Endothelial cell of umbilical vein (primary cell): Measurements from ENCODE around the gene CYB5D1.

Experiments
- EZH2 ChIP-seq: IDR thresholded peaks from 2 replicates; pipeline ENCODE4 v1.6.1; 2012; ENCODE audit warnings: borderline replicate concordance, low read depth, mild to moderate bottlenecking, moderate library complexity, low read length, inconsistent platforms; ENCODE audit not compliant: severe bottlenecking
- FOS ChIP-seq: IDR thresholded peaks from 2 replicates; pipeline ENCODE4 v1.6.1; 2011; ENCODE audit warnings: mild to moderate bottlenecking, low read length, moderate library complexity, borderline replicate concordance; ENCODE audit not compliant: insufficient read depth
- JUN ChIP-seq: IDR thresholded peaks from 2 replicates; pipeline ENCODE4 v1.6.1; 2011; ENCODE audit warnings: borderline replicate concordance, low read depth; ENCODE audit not compliant: insufficient read length, insufficient read depth
- MYC ChIP-seq: IDR thresholded peaks from one replicate; pipeline ENCODE4 v1.6.1; 2011; ENCODE audit warnings: mild to moderate bottlenecking, low read depth, low read length
- POLR2A ChIP-seq: IDR thresholded peaks from 2 replicates; pipeline ENCODE4 v1.6.1; 2012; ENCODE audit warnings: low read depth, mild to moderate bottlenecking, control low read depth, low read length
- POLR2AphosphoS5 ChIP-seq: IDR thresholded peaks from 2 replicates; pipeline ENCODE4 v1.6.1; 2012; ENCODE audit warnings: low read depth, mild to moderate bottlenecking, control low read depth, low read length, moderate library complexity; ENCODE audit not compliant: insufficient read depth
- TF ChIP-seq, protein P1 (sequence below), 2 donors: IDR thresholded peaks; 1 replicate in 1 of 2; 2 replicates in 1 of 2; pipeline ENCODE4 v1.5.1; 2011; ENCODE audit warnings: low read length in 2 of 2, mild to moderate bottlenecking in 2 of 2, moderate library complexity in 2 of 2, control low read depth in 1 of 2, inconsistent platforms in 1 of 2, low read depth in 1 of 2; ENCODE audit not compliant: insufficient read depth in 1 of 2; ENCODE audit errors: extremely low read depth in 1 of 2
- TF ChIP-seq, protein P2 (sequence below): IDR thresholded peaks from 2 replicates; pipeline ENCODE4 v1.6.1; 2011; ENCODE audit not compliant: insufficient read depth, insufficient read length

DNA sequence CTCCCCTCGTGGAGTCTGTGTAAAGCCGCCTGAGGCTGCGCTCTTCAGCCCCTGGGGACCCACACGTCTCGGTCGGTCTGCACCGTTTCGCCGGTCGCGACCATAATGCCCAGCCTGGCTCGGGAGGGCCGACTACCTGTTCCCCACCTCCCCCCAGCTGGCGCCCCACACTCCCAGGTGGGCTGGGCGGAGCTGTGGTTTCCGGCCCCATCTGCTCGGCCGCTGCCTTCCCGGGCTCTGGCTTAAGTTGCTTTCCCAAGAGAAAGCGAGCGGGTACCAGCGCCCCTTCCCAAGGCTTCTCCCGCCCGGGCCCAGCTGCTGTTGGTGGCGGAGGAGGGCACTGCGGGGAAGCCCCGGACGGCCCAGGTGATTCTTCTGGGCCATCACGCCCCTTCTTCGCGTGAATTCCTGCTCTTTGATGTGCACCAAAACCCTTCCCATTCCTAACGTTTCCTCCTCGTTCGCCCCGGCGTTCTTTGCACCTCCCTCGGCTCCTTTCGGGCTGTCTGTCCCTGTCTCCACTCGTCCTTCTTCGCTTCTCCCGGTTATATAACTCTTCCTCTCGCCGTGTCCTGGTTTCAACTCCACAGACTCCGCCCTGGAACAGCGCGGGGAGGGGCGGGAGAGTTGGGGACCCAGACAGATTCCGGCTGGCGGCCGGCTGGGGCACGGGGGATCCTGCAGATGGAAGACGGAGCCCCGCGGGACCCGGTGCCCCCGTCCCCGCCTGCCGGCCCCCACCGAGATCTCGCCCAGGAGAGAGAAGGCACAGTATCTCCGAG is 21.8 kb upstream of the CYB5D1 start:
- TF ChIP-seq, protein P1, sequence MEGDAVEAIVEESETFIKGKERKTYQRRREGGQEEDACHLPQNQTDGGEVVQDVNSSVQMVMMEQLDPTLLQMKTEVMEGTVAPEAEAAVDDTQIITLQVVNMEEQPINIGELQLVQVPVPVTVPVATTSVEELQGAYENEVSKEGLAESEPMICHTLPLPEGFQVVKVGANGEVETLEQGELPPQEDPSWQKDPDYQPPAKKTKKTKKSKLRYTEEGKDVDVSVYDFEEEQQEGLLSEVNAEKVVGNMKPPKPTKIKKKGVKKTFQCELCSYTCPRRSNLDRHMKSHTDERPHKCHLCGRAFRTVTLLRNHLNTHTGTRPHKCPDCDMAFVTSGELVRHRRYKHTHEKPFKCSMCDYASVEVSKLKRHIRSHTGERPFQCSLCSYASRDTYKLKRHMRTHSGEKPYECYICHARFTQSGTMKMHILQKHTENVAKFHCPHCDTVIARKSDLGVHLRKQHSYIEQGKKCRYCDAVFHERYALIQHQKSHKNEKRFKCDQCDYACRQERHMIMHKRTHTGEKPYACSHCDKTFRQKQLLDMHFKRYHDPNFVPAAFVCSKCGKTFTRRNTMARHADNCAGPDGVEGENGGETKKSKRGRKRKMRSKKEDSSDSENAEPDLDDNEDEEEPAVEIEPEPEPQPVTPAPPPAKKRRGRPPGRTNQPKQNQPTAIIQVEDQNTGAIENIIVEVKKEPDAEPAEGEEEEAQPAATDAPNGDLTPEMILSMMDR (IDR thresholded peaks at IDR 0.05; ENCODE audit: extremely low read depth in 1 of 2, insufficient read depth in 1 of 2, low read depth in 1 of 2, low read length in 2 of 2) = no peak
- TF ChIP-seq EZH2 (no peak), POLR2A (peak; percentile 57), POLR2AphosphoS5 (peak; percentile 21), MYC (no peak), JUN (no peak), FOS (no peak)
- TF ChIP-seq, protein P2, sequence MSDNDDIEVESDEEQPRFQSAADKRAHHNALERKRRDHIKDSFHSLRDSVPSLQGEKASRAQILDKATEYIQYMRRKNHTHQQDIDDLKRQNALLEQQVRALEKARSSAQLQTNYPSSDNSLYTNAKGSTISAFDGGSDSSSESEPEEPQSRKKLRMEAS = no peak
